ENCODE measurements around the gene GGTLC2.

DNA sequence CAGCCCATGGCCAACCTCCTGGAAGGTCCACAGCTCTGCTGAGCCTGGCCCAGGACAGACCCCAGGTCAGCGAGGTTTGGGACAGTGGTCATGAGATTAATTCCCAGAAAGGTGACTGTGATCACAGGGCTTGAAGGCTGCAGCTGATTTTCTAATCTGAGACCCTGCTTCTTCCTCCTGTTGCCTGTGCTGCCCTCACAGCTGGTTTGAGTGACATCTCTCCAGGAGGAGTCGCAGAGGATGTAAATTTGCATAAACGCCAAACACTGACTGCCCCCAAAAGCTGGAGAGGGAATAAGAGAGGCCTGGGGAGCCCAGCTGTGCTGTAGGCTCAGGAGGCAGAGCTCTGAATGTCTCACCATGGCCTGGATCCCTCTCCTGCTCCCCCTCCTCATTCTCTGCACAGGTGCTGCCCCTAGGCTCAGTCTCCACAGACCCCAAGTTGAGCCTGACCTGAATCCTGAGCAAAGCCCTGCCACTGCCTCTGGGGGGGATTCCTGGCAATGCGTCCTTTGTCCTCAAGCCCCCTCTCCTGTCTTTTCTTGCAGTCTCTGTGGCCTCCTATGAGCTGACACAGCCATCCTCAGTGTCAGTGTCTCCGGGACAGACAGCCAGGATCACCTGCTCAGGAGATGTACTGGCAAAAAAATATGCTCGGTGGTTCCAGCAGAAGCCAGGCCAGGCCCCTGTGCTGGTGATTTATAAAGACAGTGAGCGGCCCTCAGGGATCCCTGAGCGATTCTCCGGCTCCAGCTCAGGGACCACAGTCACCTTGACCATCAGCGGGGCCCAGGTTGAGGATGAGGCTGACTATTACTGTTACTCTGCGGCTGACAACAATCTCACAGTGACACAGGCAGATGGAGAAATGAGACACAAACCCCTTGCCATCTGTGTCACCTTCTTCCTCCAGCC lies 23.8 kb downstream of the GGTLC2 start:
- TF ChIP-seq EZH2 (IDR thresholded peaks at IDR 0.05; ENCODE audit: insufficient read depth, poor library complexity, severe bottlenecking): no peak
- TF ChIP-seq EZH2phosphoT487 (IDR thresholded peaks at IDR 0.05; ENCODE audit: insufficient read depth, low read depth): no peak
